GM12864 (cell line): Measurements from ENCODE around the gene NGDN.

Experiments used
- DNase-seq: peaks from one replicate; pipeline ENCODE4 v3.0.0-alpha.2; 2011; ENCODE audit warnings: low read depth
- H3K4me3 ChIP-seq: 2 replicates; pipeline ENCODE4 v1.5.1; 2011; ENCODE audit warnings: mild to moderate bottlenecking, low read depth, low read length, control low read depth
- TF ChIP-seq, protein P1 (sequence below): IDR thresholded peaks from 2 replicates; pipeline ENCODE4 v1.5.1; 2011; ENCODE audit warnings: low read depth, mild to moderate bottlenecking, moderate library complexity, low read length, control low read depth, inconsistent platforms; ENCODE audit errors: missing control alignments

The NGDN gene

GRCh38 chr14:23430723-23431085 lies 38.8 kb upstream of the NGDN start:
- DNase-seq = no peak
- TF ChIP-seq, protein P1, sequence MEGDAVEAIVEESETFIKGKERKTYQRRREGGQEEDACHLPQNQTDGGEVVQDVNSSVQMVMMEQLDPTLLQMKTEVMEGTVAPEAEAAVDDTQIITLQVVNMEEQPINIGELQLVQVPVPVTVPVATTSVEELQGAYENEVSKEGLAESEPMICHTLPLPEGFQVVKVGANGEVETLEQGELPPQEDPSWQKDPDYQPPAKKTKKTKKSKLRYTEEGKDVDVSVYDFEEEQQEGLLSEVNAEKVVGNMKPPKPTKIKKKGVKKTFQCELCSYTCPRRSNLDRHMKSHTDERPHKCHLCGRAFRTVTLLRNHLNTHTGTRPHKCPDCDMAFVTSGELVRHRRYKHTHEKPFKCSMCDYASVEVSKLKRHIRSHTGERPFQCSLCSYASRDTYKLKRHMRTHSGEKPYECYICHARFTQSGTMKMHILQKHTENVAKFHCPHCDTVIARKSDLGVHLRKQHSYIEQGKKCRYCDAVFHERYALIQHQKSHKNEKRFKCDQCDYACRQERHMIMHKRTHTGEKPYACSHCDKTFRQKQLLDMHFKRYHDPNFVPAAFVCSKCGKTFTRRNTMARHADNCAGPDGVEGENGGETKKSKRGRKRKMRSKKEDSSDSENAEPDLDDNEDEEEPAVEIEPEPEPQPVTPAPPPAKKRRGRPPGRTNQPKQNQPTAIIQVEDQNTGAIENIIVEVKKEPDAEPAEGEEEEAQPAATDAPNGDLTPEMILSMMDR = no peak

DNA sequence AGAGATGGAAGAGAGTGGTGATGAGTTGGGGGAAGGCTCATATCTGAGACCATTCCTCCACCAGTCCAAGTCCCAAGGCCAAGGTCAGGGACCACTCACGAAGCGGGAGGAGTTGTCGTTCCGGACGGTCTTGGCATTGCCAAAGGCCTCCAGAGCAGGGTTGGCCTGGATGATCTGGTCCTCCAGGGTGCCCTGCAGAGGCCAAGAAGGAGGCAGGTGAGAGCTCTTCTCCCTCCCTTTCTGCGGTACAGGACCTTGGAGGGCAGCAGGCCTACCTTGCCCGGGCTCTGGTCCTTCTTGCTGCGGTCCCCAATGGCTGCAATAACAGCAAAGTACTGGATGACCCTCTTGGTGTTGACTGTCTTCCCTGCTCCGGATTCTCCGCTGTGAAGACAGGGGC lies 38.0 kb upstream of the NGDN start:
- no peak overlapping the region for H3K4me3 ChIP-seq
- DNase-seq = no peak
- TF ChIP-seq, protein P1 = no peak

More at GRCh38 chr14:23430723-23431085, 38.8 kb upstream of the NGDN start:
- no peak overlapping the region for H3K4me3 ChIP-seq

DNA sequence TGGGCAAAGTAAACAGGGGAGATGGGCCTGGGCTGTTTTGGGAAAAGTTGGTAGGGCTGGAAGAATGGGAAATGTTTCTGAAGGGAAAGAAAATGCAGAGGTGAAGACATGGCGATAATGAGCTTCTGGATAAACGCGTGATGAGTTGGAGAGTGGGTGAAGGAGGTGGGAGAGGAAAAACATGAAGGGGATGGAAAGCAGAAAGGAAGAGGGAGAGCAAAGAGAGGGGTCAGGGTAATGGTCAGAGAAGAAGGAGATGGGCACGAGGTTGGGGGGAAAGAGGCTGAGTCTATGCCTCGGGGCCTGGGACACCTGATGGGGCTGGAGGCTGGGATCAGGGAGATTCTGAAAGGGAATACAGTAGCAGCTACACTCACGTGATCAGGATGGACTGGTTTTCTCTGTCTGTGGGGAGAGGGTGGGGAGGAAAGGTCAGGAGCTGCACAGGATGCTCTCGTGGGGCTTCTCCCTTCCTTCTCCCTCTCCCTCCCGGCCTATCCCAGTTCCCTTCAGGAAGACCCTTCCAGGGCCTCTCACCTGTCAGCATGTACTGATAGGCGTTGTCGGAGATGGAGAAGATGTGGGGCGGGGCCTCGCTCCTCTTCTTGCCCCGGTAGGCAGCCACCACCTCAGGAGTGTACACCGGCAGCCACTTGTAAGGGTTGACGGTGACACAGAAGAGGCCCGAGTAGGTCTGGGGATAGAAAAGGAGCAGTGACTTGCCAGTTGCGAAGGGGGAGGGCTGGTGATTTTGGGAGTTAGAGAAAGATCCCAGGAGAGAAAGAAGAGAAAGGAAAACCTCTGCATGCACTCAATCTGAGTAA lies 37.2 kb upstream of the NGDN start:
- TF ChIP-seq, protein P1 = no peak
- no peak for DNase-seq
- no peak overlapping the region for H3K4me3 ChIP-seq

- TF ChIP-seq, protein P1 = no peak
- H3K4me3 ChIP-seq = no peak overlapping the region
- no peak for DNase-seq
Measured at GRCh38 chr14:23432946-23433345, 36.6 kb upstream of the NGDN start.

- no peak for DNase-seq
- H3K4me3 ChIP-seq = no peak overlapping the region
- TF ChIP-seq, protein P1 = no peak
Measured at GRCh38 chr14:23433457-23433856, 36.0 kb upstream of the NGDN start.

DNA sequence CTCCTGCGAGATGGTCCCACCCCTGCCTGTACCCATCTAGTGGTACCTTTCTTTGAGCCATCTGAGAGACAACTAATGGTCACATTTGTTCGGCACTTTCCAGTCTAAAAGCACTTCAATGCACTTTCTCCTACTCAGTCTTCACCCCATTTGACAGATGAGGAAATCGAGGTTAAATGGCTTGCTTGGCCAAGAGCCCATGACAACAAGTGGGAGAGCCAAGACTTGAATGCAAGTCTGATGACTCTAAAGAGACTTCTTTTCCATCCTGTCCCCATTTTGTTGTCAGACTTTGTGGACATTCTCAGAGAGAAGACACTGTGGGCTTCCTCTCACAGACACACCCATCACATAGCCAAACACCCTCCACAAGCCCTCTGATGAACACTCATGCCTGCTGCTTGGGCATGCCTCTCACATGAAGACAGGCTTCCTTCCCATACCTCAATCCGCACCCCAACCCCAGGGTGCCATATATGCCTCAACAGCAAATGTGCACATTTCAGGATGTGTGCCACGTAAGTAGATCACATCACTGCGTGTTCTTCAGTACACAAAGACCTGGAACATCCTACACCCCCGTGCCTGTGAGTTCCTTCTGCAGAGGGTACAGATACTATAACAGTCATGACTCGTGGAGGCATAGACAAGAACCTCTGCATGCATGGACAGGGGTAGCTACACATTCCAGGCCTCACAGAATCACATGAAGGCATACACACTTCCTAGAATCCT lies 34.8 kb upstream of the NGDN start:
- H3K4me3 ChIP-seq = no peak overlapping the region
- DNase-seq = no peak

More for the DNA sequence above, 34.8 kb upstream of the NGDN start:
- TF ChIP-seq, protein P1 = no peak
